HepG2 (cell line): ENCODE data around the gene ARVCF. TPM values are rescaled to one million over a fixed set of nuclear protein-coding genes. Genes with fewer than 3 reads are reported as not detected.

Experiments
- ATAC-seq: fragments of 200-7000 bp; cut with Tn5 transposase; 3 replicates; pipeline ENCODE4 v1.9.1; 2020; ENCODE audit warnings: mild to moderate bottlenecking, moderate library complexity
- BruUV-seq: library from RNA; stranded (reverse); fragments of 400-500 nt; replicated peaks from 2 replicates; lab custom pipeline; 2021; lab: Mats Ljungman, UMichigan
- CTCF ChIA-PET: fragments of 300-600 bp; formaldehyde crosslinking; extraction: SDS; loops from one replicate; lab custom pipeline; 2021; ENCODE audit warnings: low total read pairs, inconsistent platforms, low intra/inter-chr PET ratio; lab: Yijun Ruan, JAX
- POLR2A ChIA-PET: fragments of 350-600 bp; sonication (Branson Sonifier 250); formaldehyde crosslinking; loops from one replicate; lab custom pipeline; 2020; ENCODE audit warnings: antibody characterized with exemption, inconsistent platforms; lab: Yijun Ruan, JAX
- DNase-seq: peaks from one replicate; pipeline ENCODE4 v3.0.0-alpha.2; 2015; ENCODE audit warnings: low spot score
- FAIRE-seq: peaks from 3 replicates; lab custom pipeline; 2011; peaks lifted over from hg19 to GRCh38; lab: Jason Lieb, UNC
- H2AFZ ChIP-seq: one replicate; pipeline ENCODE4 v1.6.1; 2011; ENCODE audit warnings: low read length, inconsistent platforms
- H3K27ac ChIP-seq: fragments of 300-600 bp; 3 replicates; pipeline ENCODE4 v1.8.0; 2011; ENCODE audit warnings: mixed run types, mild to moderate bottlenecking, mixed read lengths, low read length, inconsistent platforms; ENCODE audit not compliant: insufficient read depth; ENCODE audit errors: extremely low read length
- H3K27me3 ChIP-seq, 2 experiments: fragments of 200-600 bp in 1 of 2; 2 replicates in 1 of 2; 3 replicates in 1 of 2; pipeline versions ENCODE4 v1.6.0 to v1.8.0; 2011; ENCODE audit warnings: low read length in 2 of 2, mild to moderate bottlenecking in 2 of 2, moderate library complexity in 2 of 2, inconsistent platforms in 1 of 2; ENCODE audit not compliant: insufficient read depth in 2 of 2, control insufficient read depth in 1 of 2
- H3K36me3 ChIP-seq, 2 experiments: fragments of 200-600 bp in 1 of 2; replicated peaks in 1 of 2; 2 replicates in 1 of 2; 3 replicates in 1 of 2; pipeline versions ENCODE4 v1.5.1 to v1.8.0; 2011; ENCODE audit warnings: low read length in 2 of 2, inconsistent platforms in 1 of 2; ENCODE audit not compliant: insufficient read depth in 2 of 2, control insufficient read depth in 1 of 2
- H3K4me1 ChIP-seq: 2 replicates; pipeline ENCODE4 v1.5.1; 2012; ENCODE audit warnings: low read length, inconsistent platforms; ENCODE audit not compliant: insufficient read depth
- H3K4me2 ChIP-seq: 2 replicates; pipeline ENCODE4 v1.6.0; 2011; ENCODE audit warnings: low read depth, low read length, inconsistent platforms
- H3K4me3 ChIP-seq, 3 experiments: fragments of 200-600 bp in 1 of 3; sonication (generic), shearing (Covaris generic) in 1 of 3; replicated peaks in 1 of 3; 2 replicates each; pipeline ENCODE4 v1.5.1; 2011 to 2016; ENCODE audit warnings: low read length in 3 of 3, inconsistent platforms in 2 of 3, low read depth in 2 of 3, mild to moderate bottlenecking in 2 of 3, control low read depth in 1 of 3, mixed read lengths in 1 of 3; ENCODE audit not compliant: insufficient read depth in 1 of 3
- H3K79me2 ChIP-seq: one replicate; pipeline ENCODE4 v1.6.1; 2011; ENCODE audit warnings: low read length, inconsistent platforms; ENCODE audit not compliant: insufficient read depth
- H3K9ac ChIP-seq: 2 replicates; pipeline ENCODE4 v1.6.0; 2011; ENCODE audit warnings: mild to moderate bottlenecking, low read depth, low read length, inconsistent platforms; ENCODE audit not compliant: insufficient read depth
- H3K9me3 ChIP-seq: 2 replicates; pipeline ENCODE4 v1.5.1; 2012; ENCODE audit warnings: mild to moderate bottlenecking, low read length
- H4K20me1 ChIP-seq: 2 replicates; pipeline ENCODE4 v1.6.0; 2011; ENCODE audit warnings: inconsistent platforms, mild to moderate bottlenecking, low read length, moderate library complexity; ENCODE audit not compliant: insufficient read depth
- EEA1 ChIP-seq: sonication (generic); formaldehyde crosslinking; IDR thresholded peaks from 2 replicates; pipeline ENCODE4 v1.5.1; 2020; ENCODE audit warnings: mild to moderate bottlenecking, missing genetic modification reagents, borderline replicate concordance
- SNAI1 ChIP-seq: sonication (generic); formaldehyde crosslinking; IDR thresholded peaks from 2 replicates; pipeline ENCODE4 v1.5.0; 2020; ENCODE audit warnings: mild to moderate bottlenecking, missing genetic modification reagents, borderline replicate concordance
- SRF ChIP-seq: IDR thresholded peaks from 2 replicates; pipeline ENCODE4 v1.6.1; 2011; ENCODE audit warnings: mild to moderate bottlenecking, low read depth, low read length, moderate library complexity
- WGBS: methylation state at CpG from one replicate; pipeline ENCODE4 v1.1.6; 2017; ENCODE audit warnings: low lambda C conversion rate; 5-methylcytosine and 5-hydroxymethylcytosine counted together
- in situ Hi-C: cut with HindIII; loops from 2 replicates; pipeline ENCODE4 v1.10.0; 2017; ENCODE audit warnings: low pct_unique_long_range_greater_than_20kb; ENCODE audit not compliant: extremely low pct_ligation_motif_present
- intact Hi-C: fragments of 100-400 bp; cut with micrococcal nuclease; formaldehyde crosslinking; loops from one replicate; pipeline ENCODE4 v1.10.0; 2022; ENCODE audit not compliant: unreplicated experiment
- polyA plus RNA-seq, 8 experiments: library from polyadenylated mRNA; depleted of rRNA in 3 of 8; stranded (reverse) in 7 of 8; unstranded in 1 of 8; fragments of >200 nt; fragmentation: Illumina TruSeq in 4 of 8; extraction: Trizol in 4 of 8; gene quantifications; 2 replicates each; pipeline versions ENCODE4 v1.2.1 to v1.2.3, GENCODE V29; 2011 to 2016; ENCODE audit warnings: low read depth in 4 of 8, missing spikeins in 1 of 8, mixed read lengths in 1 of 8; ENCODE audit not compliant: insufficient read depth in 1 of 8
- total RNA-seq, 5 experiments: library from RNA; depleted of rRNA; stranded (reverse); fragments of >200 nt; fragmentation: Illumina TruSeq; extraction: Trizol; gene quantifications; 2 replicates each; pipeline ENCODE4 v1.2.3, GENCODE V29; 2016; ENCODE audit warnings: low read depth in 1 of 5
- TF ChIP-seq, protein P1 (sequence below): sonication (generic); formaldehyde crosslinking; IDR thresholded peaks from 2 replicates; pipeline ENCODE4 v1.4.0; 2020; ENCODE audit warnings: missing genetic modification reagents
- TF ChIP-seq, protein P2 (sequence below): IDR thresholded peaks from 2 replicates; pipeline ENCODE4 v1.6.1; 2018; ENCODE audit warnings: missing genetic modification reagents, mild to moderate bottlenecking, missing compliant biosample characterization

ARVCF gene
- total and polyA plus RNA-seq, 2 of the 13 experiments (the other 11 are each of a cell fraction or from before 2014, with no cell fraction given): 16.4 to 17.7 TPM

DNA sequence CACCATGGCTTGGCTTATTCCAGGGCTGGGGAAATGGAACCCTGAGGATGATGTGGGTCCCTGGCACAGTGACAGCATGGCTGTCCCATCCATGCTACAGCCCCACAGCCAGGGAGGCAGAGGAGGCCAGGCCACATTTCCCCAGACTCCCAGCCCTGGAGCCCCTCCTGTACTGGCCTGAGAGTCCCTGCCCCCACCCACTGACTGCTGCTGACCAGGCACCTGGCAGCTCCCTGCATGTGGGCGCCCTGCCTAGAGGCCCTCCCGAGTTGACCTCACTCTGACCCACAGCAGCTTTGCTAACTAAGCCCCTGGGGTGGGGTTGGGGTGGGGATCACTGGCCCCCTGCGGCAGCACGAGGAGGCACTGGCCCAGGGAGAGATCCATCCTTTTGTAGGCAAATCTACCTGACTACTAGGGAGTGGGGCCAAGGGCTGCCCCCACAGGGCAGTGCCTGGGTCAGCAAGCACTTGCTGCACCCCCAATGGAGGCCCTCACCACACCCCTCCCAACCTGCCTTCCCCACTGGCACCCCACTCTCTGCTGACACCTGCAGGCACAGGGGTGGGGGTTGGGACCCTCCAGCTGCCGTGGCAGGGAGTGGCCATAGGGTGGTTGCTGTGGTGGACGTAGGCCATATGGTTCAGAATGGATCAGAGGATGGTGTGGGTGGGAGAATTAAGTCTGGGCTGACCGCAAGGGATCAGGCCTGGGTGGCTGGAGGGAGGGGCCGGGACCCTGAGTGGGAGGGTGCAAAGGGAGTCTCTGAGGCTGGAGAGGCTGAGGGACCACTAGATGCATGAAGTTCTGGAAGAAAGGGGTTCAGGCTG lies 17.4 kb downstream of the ARVCF start (continued):
- TF ChIP-seq, protein P1, sequence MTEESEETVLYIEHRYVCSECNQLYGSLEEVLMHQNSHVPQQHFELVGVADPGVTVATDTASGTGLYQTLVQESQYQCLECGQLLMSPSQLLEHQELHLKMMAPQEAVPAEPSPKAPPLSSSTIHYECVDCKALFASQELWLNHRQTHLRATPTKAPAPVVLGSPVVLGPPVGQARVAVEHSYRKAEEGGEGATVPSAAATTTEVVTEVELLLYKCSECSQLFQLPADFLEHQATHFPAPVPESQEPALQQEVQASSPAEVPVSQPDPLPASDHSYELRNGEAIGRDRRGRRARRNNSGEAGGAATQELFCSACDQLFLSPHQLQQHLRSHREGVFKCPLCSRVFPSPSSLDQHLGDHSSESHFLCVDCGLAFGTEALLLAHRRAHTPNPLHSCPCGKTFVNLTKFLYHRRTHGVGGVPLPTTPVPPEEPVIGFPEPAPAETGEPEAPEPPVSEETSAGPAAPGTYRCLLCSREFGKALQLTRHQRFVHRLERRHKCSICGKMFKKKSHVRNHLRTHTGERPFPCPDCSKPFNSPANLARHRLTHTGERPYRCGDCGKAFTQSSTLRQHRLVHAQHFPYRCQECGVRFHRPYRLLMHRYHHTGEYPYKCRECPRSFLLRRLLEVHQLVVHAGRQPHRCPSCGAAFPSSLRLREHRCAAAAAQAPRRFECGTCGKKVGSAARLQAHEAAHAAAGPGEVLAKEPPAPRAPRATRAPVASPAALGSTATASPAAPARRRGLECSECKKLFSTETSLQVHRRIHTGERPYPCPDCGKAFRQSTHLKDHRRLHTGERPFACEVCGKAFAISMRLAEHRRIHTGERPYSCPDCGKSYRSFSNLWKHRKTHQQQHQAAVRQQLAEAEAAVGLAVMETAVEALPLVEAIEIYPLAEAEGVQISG (CRISPR knock-in tag): no peak

DNA sequence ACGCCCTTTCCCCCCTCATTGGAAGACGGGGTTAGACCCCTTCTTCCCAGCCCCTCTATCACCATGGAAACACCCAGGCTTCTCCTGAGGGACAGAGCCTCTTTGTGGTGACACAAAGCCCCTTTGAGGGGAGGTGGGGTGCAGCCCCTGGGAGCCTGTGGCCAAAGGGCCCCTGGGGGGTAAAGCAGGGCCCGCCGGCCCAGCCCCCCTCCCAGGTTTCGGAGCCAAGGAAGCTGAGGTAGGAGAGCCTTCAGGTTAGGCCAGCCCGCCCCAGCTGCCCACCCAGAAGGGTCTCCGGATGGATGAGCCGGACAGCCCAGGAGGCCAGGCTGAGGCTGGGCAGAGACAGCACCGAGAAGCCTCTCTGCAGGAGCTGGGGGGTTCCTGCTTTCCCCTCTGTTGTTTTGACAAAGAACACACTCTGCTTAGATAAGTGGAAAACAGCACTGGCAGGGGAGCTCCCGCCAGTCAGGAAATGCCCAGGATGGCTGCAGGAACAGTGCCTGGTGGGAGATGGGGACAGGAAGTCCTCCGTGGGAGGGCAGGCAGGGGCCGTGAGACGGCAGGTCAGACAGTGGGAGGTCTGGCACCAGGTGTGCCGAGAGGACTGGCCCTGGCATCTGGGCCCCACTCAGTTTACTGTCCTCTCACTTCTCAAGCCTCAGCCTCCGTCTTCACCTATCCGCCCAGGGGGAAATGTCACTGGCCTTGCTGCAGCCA lies 18.2 kb downstream of the ARVCF start:
- Histone ChIP-seq H3K9me3 (peaks cover 2% of the 10 kb centered on the region), H3K79me2 (peaks cover 3% of the 10 kb centered on the region), H3K4me1 (peaks cover 43% of the 10 kb centered on the region), H3K9ac (no peak overlapping the region), H2AFZ (no peak overlapping the region), H3K27ac (no peak overlapping the region), H3K4me3 (no peak overlapping the region), H3K4me2 (no peak overlapping the region), H3K36me3 (0 out of 5 replicates have a peak, but pooled peaks cover 0 to 1% of the 10 kb centered on the region in 2 experiments), H4K20me1 (no peaks in the 10 kb centered on the region; the same call in 1 of the 2 replicates), H3K27me3 (0 out of 5 replicates have a peak, but pooled peaks cover 0 to 1% of the 10 kb centered on the region in 2 experiments)
- FAIRE-seq (no peak), DNase-seq (no peak), ATAC-seq (no peak)
- in situ Hi-C loops: no loop called here
- TF ChIP-seq SRF (no peak), SNAI1 (CRISPR knock-in tag) (no peak), EEA1 (CRISPR knock-in tag) (no peak)
- TF ChIP-seq, protein P2, sequence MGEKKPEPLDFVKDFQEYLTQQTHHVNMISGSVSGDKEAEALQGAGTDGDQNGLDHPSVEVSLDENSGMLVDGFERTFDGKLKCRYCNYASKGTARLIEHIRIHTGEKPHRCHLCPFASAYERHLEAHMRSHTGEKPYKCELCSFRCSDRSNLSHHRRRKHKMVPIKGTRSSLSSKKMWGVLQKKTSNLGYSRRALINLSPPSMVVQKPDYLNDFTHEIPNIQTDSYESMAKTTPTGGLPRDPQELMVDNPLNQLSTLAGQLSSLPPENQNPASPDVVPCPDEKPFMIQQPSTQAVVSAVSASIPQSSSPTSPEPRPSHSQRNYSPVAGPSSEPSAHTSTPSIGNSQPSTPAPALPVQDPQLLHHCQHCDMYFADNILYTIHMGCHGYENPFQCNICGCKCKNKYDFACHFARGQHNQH (CRISPR knock-in tag): no peak
- intact Hi-C loops: no loop called here
- POLR2A ChIA-PET: no interaction called here
- 95% methylated on average over 4 of the region's 16 CpGs for WGBS
- BruUV-seq: no TSS peak
- CTCF ChIA-PET: no interaction called here
